GM19468 (cell line): Measurements from ENCODE around the gene EVA1A.

Experiments
- ATAC-seq: cut with Tn5 transposase; IDR thresholded peaks from one replicate; pipeline ENCODE4 v1.9.1; 2021; ENCODE audit warnings: mild to moderate bottlenecking, moderate library complexity, moderate number of reproducible peaks; ENCODE audit not compliant: unreplicated experiment; ENCODE audit errors: extremely low read depth

EVA1A gene

DNA sequence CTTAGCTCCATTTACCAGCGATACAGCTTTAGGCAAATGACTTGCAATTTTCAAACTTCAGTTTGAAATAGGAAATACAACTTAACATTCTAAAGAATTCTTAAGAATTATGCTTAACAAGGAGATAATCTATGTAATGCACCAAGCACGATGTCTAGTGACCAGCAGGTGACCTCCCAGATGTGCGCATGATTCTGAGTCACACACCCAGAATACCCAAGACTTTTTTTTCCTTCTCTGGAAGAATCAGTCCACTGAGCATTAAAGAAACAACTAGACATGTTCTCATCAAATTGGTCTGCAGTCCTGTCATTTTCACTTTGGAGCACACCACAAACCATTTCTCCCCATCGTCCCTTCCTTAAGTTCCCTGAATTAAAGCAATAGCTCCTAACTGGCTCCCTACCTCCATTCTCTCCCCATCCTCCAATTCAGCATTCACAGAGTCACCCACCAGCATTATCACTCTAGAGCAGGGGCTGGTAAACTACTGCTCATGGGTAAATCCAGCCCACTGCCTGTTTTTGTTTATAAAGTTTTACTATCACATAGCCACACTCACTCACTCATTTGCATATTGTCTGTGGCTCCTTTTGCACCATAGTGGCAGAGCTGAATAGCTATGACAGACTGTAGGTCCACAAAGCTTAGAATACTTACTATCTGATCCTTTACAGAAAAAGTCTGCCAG is 13.2 kb downstream of the EVA1A start:
- ATAC-seq: no peak

DNA sequence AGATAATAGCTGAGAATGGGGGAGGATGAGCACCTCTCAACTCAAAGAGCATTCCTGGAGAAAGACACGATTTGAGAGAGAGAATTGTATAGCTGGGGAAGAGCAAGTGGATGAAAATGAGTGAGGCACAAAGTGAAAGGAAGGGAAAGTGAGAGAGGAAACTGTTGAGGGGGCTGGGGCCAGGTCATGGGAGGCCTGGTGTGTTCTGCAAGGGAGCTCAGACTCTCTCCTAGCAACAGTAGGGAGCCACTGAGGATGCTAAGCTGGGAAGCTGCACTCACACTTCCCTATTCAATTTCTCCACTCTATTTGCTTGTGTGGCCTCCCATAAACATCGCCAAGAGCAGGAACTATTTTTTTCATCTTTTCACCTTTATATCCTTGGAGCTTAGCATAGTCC is 14.8 kb downstream of the EVA1A start:
- ATAC-seq: no peak

DNA sequence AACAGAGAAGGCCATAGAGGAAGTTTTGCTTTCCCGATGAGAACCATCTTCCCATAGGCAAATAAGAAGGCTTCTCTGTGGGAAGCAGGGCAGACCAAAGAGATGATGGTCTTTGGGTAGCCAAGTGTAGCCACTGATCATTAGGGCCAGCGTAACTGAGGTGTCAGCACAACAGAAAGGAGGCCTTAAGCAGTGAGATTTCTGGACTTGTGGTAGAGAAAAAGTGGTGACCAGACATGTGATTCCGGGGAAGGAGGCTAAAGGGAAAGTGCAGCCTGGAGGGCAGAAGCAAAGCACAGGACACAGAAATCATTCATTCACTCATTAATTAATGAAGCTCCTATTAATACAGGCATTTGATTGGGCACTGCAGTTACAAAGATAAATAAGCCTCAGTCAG is 15.4 kb downstream of the EVA1A start:
- ATAC-seq: no peak

DNA sequence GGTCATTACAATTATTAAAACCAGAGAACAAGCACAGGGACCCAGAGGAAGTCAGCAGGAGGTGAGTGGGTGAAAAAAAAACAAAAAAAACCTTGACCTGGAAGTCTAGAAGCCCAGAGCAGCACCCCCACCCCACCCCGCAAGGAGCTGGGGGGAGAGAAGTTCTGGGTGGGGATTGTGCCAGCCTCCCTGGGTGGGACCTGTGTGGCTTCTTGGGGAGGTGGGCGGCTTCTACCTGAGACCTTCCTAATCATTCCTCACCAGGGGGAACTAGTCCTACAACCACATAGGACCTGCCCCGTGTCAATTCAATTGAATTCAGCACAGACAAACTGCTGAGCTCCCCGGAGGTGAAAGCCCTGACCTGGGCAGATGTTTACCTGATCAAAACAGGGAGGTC is 17.3 kb downstream of the EVA1A start:
- no peak for ATAC-seq

DNA sequence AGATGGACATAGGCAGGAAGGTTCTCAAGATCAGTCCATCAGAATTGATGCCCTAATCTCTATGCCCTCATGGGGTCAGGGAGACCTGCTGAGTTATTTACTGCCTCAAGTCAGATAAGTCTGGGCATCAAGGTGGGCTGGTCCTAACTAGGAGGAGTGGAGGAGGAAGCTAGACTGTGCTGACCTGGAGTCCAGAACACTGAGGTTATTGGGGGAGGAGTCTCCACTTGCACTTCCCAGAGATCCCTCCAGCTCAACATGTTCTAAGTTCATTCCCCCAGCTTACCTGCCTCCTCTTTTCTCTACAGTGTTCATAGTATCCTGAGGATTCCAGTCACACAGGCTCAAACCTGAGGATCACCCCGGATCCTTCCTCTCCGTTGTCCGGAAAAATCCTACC is 19.3 kb downstream of the EVA1A start:
- no peak for ATAC-seq

DNA sequence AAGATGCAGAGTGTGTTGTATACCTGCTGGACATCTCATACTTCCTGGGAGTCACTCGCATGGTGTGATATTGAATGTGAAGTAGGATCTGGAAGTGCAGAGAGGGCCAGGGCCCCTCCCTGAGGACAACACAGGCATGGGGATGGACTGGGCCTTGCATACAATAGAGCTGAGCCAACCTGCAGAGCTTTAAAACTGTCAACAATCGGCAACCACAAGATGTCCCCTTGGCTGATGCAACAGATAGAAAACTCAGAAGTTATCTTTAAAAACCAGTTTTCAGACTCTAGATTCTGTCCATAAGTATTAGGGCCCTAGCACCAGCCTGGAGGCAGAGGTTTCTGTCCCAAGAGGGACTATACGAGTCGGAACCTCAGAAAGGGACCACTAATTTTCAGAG is 19.7 kb downstream of the EVA1A start:
- ATAC-seq: no peak

DNA sequence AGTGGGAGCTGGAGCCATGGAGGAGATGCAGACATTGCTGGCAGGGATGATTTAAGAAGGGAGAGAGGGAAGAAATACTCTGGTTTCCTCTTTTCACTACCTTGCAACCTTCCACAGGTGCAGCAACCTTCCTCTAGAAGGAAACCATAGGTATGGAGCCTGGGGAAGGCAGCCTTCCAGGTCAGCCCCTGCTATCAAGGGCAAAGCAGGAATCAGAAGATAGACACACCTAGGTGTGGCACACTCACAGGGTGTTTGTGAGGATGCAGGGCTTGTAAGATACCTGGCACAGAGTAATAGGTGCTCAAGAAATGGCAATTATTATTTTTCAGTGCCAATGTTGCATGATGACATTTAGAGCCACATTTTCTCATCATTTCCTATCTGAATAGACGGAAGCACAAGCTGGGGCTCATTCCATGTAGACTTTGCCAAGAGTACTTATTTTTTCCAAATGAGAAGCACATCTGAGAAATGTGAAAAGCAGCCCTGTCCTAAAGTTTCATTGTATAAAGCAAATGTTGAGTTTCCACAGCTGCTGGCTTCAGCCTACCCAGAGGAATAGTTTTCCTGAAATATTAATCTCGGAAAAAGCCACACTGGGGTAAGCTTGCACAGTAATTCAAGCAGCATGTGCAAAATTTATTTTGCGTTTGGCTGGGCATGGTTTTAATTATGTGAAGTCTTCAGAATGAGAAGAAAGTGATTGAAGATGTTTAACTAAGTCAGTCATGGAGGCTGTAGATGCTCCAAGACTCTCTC is 20.6 kb downstream of the EVA1A start:
- ATAC-seq: no peak

DNA sequence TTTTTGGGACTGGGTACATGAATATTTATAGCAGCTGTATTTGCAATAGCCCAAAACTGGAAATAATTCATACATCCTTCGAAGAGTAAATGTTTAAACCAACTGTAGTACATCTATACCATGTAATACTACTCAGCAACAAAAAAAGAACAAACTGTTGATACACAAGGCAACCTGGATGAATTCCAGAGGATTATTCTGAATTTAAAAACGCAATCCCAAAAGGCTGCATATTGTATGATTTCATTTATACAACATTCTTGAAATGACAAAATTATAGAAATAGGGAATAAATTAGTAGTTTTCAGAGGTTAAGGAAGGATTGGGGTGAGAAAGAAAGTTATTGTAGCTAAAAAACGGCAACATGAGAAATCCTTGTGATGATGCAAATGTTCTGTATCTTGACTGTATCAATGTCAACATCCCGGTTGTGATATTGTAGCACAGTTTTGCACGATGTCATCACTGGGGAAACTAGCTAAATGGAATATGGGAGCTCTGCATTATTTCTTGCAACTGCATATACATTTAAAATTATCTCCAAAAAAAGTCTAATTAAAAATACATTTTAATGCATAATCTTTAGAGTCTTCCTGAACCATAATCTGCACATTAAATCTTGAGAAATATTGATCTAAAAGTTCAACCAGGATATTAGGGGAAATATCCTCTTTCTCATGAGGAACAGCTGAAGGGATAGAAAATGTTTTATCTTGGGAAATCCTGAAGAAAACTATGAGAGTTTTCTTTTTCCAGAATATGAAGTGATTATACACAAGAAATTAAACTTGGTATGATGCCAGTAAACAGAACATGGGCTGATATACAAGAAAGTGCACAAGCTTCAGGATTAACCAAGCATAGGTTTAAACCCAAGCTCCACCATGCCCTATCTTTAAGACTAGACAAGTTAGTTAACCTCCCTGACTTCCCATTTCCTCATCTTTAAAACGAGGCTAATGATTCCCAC is 21.9 kb downstream of the EVA1A start:
- ATAC-seq: no peak

DNA sequence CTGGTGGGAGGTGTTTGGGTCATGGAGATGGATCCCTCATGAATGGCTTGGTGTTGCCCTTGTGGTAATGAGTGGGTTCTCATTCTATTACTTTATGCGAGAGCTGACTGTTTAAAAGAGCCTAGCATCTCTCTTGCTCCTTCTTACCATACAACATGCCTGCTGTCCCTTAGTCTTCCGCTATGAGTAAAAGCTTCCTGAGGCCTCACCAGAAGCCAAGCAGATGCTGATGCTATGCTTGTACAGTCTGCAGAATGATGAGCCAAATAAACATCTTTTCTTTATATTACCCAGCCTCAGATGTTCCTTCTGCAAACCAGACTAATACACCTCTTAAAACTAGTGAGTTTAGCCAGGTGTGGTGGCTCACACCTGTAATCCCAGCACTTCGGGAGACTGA is 23.1 kb downstream of the EVA1A start:
- ATAC-seq: no peak

DNA sequence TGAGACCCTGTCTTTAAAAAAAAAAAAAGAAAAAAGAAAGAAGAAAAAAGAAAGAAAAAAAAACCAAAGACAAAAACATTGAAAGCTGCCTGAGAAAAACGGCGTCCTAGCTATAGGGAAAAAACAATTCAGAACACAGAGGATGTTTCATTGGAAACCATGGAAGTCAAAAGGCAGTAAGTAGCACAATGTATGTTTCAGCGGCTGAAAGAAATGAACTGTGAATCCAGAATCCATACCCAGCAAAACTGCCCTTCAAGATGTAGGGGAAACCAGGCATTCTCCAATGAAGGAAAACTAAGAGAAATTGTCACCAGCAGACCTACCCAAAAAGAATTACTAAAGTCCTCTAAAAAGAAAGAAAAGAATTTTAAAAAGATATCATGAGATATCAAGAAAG is 27.6 kb downstream of the EVA1A start:
- no peak for ATAC-seq

DNA sequence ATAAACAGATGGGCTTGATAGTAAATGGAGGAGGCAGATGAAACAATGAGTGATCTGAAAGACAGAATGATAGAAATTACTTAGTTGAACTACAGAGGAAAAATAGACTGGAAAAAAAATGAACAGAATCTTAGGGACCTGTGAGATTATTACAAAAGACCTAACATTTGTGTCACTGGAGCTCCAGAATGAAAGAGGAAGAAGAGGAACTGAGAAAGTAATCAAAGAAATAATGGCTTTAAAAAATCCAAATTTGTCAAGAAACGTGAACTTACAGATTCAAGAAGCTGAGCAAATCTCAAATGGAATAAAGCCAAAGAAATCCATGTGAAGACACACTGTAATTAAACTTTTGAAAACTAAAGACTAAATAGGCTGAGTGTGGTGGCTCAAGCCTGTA is 28.3 kb downstream of the EVA1A start:
- ATAC-seq: no peak

DNA sequence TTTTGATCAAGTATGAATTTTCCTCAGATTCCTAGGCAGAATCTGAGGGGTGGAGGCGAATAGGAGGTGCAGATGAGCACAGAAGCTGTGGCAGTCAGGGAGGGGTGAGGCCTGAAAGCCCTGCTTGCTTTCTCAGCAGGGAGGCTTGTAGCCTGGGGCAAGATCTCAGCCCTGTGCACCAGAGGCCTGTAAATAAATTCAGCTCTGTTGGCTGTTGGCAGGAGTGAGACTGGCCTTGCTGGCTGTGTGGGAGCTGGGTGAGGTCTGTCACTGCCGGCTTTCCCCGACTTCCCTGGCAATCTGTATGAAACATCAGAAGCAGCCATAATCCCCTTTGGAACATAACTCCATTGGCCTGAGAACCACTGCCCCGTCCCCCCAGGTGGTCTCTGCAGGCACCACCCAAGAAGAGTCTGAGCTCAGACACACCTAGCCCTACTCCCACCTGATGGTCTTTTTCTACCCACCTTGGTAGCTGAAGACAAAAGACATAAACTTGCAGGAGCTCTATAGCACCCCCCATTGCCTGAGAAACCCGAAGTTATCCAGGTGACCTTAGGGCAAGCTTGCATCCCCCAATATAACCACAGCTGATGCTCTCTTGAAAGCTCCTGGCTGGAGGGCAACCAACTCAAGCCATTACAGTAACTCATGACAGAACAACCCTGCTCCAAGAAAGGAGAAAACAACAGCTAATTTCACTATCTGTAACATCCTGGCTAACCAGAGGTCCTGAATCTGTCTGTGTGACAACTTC is 32.3 kb downstream of the EVA1A start:
- no peak for ATAC-seq

DNA sequence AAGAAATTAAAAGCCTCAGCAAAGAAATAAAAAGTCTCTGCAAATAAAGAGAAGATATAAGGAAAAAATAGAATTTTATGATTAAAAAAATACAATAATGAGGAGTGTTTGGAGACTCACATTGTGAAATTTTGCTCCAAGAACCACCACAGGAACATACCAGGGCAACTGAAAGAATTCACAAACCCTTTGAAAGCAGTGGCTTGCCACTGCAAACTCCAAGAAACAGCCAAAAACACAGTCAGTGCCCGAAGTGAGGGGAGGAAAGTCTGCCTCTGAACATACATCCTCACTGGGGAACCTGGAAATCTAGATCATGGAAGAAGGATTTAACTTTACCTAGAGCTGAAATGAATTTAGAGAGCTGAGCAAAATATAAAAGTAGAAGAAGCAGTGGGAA is 33.1 kb downstream of the EVA1A start:
- ATAC-seq: no peak

DNA sequence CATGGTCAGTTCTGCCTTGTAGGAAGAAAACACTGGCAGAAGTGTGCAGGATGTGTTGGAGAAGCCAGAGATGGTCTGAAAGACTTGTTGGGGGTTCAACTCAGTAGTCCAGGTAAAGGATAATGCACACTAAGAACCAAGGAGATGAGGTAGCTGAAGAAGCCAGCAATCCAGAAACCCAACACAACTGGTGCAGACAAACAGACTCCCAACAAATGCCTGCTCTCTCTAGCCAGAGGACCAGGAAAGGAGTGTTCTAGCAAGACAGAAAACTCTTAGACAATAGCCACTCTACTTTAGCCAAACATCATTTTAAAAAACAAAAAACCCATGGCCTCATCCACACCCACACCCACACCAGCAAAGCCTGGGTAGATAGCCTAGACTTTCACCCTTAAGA is 33.9 kb downstream of the EVA1A start:
- ATAC-seq: no peak

DNA sequence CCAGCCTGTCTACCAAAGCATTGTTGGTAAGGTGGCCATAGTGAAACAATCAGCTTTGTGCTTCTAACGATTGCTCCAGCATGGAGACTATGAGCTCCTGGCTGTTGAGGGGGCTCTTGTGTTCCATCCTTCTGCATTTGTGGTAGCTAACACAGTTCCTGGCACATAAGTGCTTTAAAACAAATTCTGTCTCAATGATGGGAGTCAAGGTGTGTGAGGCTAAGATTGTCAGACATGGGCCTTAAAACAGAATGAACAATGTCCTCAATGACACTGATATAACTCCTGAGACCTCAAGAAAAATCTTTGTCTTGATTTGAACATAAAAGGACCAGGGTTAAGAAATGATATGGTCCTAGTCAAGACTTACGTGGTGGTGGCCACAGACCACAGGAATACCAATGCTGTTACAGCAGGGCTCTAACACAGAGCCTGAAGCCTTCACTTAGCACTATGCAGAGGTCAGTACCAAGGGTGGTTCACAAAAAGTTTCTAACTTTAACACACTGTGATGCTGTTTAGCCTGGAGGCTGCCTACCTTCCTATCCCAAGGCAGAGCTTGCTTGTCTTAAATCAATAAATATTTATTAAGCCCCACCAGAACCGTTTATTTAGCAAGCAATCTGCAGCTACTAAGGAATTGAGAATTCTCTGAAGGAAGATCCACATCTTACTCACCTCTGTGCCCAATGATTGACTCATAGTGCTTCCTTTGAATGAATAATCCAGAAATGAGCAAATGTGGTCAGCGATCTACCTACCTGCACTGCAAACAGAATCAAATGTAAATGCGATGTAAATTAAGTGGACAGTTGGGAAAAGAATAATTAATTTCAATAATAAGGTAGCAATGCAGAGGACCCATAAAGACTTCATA is 35.1 kb downstream of the EVA1A start:
- no peak for ATAC-seq

DNA sequence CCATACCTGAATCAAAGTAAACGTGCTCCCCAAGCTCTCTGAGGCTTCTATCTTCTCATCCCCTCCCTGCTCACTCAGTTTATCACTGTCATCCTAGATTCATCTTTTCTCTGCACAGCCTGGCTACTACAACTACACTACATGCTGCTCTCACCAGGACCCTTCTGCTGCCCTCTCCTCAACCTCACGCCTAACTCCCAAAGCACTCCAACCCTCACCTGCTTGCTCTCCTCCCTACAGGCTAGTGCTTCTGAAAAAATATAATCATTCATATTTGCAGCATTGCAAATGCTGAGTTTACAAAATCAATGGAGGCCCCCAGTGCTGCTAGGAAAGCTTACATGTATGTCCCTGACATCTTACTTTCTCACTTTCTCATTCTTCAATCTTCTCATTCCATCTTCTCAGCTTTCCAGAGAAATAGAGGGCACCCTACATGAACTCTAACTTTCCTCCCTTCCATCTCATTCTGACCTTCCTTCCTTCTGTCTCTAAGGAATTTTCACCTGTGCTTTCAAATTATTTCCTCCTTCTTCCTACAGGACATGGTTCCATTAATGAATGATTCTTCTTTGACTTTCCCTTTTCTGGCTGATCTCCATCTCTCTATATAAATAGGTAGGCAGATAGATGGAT is 36.3 kb downstream of the EVA1A start:
- ATAC-seq: no peak

DNA sequence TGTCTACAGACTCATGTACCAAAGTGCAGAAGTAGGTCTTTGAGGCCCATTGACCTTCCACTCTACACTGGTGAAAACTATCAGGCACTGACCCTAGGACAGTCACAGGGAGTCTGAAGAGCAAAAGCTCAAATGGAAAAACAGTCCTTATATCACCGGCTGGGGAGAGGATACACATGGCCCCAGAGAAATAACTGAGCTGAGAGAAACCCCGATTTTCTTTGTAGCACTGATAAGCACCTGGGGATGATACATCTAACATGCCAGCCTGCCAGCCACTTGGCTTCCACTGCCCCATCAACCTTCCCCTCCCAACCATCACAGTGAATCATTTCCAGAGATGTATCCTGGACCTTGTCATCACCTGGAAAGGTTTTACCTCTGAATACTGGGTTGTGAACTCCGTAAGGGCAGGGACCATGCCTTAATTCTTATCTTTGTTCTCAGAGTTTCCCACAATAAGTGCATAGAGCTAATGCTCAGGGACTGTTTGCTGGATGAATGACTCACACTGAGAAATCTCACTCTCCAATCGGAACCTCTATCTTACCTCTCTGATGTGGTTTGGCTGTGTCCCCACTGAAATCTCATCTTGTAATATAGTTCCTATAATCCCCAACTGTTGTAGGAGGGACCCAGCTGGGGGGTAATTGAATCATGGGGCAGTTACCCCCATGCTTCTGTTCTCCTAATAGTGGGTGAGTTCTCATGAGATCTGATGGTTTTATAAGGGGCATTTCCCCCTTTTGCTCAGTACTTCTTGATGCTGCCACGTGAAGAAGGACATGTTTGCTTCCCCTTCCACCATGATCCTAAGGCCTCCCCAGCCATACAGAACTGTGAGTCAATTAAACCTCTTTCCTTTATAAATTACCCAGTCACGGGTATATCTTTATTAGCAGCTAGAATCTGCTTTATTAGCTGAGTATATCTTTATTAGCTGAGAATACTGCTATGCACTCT is 37.1 kb downstream of the EVA1A start:
- ATAC-seq: no peak
